Fibroblast of lung (primary cell): ENCODE results near the gene BPGM. TPM values are rescaled to one million over a fixed set of nuclear protein-coding genes. Genes with fewer than 3 reads are reported as not detected.

ENCODE experiments used
- DNase-seq, 2 donors: peaks; one replicate each; pipeline versions ENCODE4 v3.0.0 to v3.0.0-alpha.2; 2010; ENCODE audit warnings: low read depth in 2 of 2
- H2AFZ ChIP-seq: 2 replicates; pipeline ENCODE4 v1.5.1; 2012; ENCODE audit warnings: low read length, control low read depth, inconsistent platforms
- H3K27ac ChIP-seq: 2 replicates; pipeline ENCODE4 v1.5.1; 2011; ENCODE audit warnings: low read length, control low read depth; ENCODE audit not compliant: insufficient read depth
- H3K27me3 ChIP-seq: 2 replicates; pipeline ENCODE4 v1.5.1; 2011; ENCODE audit warnings: mild to moderate bottlenecking, low read length; ENCODE audit not compliant: control insufficient read depth, insufficient read depth
- H3K36me3 ChIP-seq: 2 replicates; pipeline ENCODE4 v1.5.1; 2011; ENCODE audit warnings: low read length; ENCODE audit not compliant: control insufficient read depth, insufficient read depth
- H3K4me1 ChIP-seq: 2 replicates; pipeline ENCODE4 v1.5.1; 2011; ENCODE audit warnings: low read length; ENCODE audit not compliant: control insufficient read depth, insufficient read depth; ENCODE audit errors: extremely low read depth
- H3K4me2 ChIP-seq: 2 replicates; pipeline ENCODE4 v1.5.1; 2011; ENCODE audit warnings: low read length, control low read depth; ENCODE audit not compliant: insufficient read depth; ENCODE audit errors: extremely low read depth
- H3K4me3 ChIP-seq, 4 experiments: fragments of 200-600 bp in 1 of 4; sonication (generic) in 1 of 4; replicated peaks in 1 of 4; 2 replicates each; pipeline ENCODE4 v1.5.1; 2011 to 2016; ENCODE audit warnings: low read length in 4 of 4, low read depth in 3 of 4, mild to moderate bottlenecking in 3 of 4, control low read depth in 2 of 4, inconsistent platforms in 1 of 4, mixed read lengths in 1 of 4; ENCODE audit not compliant: insufficient read depth in 1 of 4; ENCODE audit errors: control extremely low read depth in 1 of 4
- H3K79me2 ChIP-seq: 2 replicates; pipeline ENCODE4 v1.5.1; 2012; ENCODE audit warnings: mild to moderate bottlenecking, low read length, inconsistent platforms; ENCODE audit not compliant: control insufficient read depth, insufficient read depth
- H3K9ac ChIP-seq: 2 replicates; pipeline ENCODE4 v1.5.1; 2011; ENCODE audit warnings: mild to moderate bottlenecking, low read length, control low read depth; ENCODE audit not compliant: insufficient read depth
- H3K9me3 ChIP-seq: 2 replicates; pipeline ENCODE4 v1.5.1; 2012; ENCODE audit warnings: low read depth, low read length; ENCODE audit not compliant: control insufficient read depth, insufficient read depth
- H4K20me1 ChIP-seq: 2 replicates; pipeline ENCODE4 v1.5.1; 2011; ENCODE audit warnings: low read length; ENCODE audit not compliant: control insufficient read depth, insufficient read depth; ENCODE audit errors: extremely low read depth
- EZH2 ChIP-seq: IDR thresholded peaks from 2 replicates; pipeline ENCODE4 v1.5.1; 2012; ENCODE audit warnings: low read length, control low read depth, mild to moderate bottlenecking; ENCODE audit errors: missing control alignments
- polyA plus RNA-seq, 2 donors: library from polyadenylated mRNA; depleted of rRNA in 1 of 2; stranded (reverse) in 1 of 2; unstranded in 1 of 2; fragments of >200 nt; gene quantifications; 2 replicates each; pipeline ENCODE4 v1.2.1, GENCODE V29; 2011 to 2012; ENCODE audit warnings: missing spikeins in 1 of 2
- total RNA-seq: library from RNA; depleted of rRNA; stranded (reverse); fragments of >200 nt; gene quantifications from 2 replicates; pipeline ENCODE4 v1.2.1, GENCODE V29; 2014
- TF ChIP-seq, protein P1 (sequence below), 2 donors: IDR thresholded peaks in 1 of 2; conservative IDR thresholded peaks in 1 of 2; 1 replicate in 1 of 2; 2 replicates in 1 of 2; pipeline ENCODE4 v1.5.1; 2011 to 2012; ENCODE audit warnings: low read length in 2 of 2, control low read depth in 1 of 2, inconsistent platforms in 1 of 2, low read depth in 1 of 2, mild to moderate bottlenecking in 1 of 2

The BPGM gene
- total and polyA plus RNA-seq, 2 donors (not counting 1 experiment from before 2014, with no cell fraction given), result 25.8 to 29.7 TPM

DNA sequence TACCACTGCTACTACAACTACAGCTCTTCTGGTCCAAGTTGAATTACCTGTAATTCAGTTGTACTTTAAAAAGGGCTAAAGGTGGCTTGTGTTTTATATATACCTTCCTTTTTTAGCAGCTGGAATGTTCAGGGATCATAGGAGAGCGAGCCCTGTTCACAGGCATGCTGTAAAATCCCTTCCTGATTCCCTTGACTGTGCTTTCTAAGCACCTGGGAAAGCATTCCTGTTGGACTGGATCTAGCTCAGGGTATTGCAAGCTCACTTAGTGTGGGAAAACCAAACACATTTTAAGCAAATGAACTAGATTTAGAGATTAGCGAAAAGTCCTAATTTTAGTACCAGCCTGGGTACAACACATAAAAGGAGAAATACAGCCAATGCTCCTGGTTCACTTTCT is 31.5 kb downstream of the BPGM start:
- H3K4me1 ChIP-seq, result no peaks in the 10 kb centered on the region
- H3K27me3 ChIP-seq, result no peaks in the 10 kb centered on the region
- H3K9ac ChIP-seq, result no peak overlapping the region
- no peak overlapping the region for H3K4me3 ChIP-seq
- no peaks in the 10 kb centered on the region for H3K79me2 ChIP-seq
- H3K27ac ChIP-seq, result no peak overlapping the region
- no peak for DNase-seq
- H4K20me1 ChIP-seq, result no peaks in the 10 kb centered on the region
- TF ChIP-seq, protein P1, sequence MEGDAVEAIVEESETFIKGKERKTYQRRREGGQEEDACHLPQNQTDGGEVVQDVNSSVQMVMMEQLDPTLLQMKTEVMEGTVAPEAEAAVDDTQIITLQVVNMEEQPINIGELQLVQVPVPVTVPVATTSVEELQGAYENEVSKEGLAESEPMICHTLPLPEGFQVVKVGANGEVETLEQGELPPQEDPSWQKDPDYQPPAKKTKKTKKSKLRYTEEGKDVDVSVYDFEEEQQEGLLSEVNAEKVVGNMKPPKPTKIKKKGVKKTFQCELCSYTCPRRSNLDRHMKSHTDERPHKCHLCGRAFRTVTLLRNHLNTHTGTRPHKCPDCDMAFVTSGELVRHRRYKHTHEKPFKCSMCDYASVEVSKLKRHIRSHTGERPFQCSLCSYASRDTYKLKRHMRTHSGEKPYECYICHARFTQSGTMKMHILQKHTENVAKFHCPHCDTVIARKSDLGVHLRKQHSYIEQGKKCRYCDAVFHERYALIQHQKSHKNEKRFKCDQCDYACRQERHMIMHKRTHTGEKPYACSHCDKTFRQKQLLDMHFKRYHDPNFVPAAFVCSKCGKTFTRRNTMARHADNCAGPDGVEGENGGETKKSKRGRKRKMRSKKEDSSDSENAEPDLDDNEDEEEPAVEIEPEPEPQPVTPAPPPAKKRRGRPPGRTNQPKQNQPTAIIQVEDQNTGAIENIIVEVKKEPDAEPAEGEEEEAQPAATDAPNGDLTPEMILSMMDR (conservative IDR thresholded peaks at IDR 0.05 in 1 of 2, IDR thresholded peaks at IDR 0.05 in 1 of 2; ENCODE audit: low read depth in 1 of 2, low read length in 2 of 2), result no peak
- no peak for TF ChIP-seq EZH2
- no peak overlapping the region for H2AFZ ChIP-seq
- no peaks in the 10 kb centered on the region for H3K9me3 ChIP-seq
- no peaks in the 10 kb centered on the region for H3K36me3 ChIP-seq
- H3K4me2 ChIP-seq, result no peak overlapping the region

- no peak overlapping the region for H2AFZ ChIP-seq
- H3K79me2 ChIP-seq, result no peaks in the 10 kb centered on the region
- no peaks in the 10 kb centered on the region for H3K9me3 ChIP-seq
- H3K27ac ChIP-seq, result no peak overlapping the region
- no peak overlapping the region for H3K9ac ChIP-seq
- no peaks in the 10 kb centered on the region for H3K4me1 ChIP-seq
- no peak for DNase-seq
- no peak for TF ChIP-seq EZH2
- TF ChIP-seq, protein P1 (conservative IDR thresholded peaks at IDR 0.05 in 1 of 2, IDR thresholded peaks at IDR 0.05 in 1 of 2; ENCODE audit: low read depth in 1 of 2, low read length in 2 of 2), result no peak
- no peak overlapping the region for H3K4me2 ChIP-seq
- no peaks in the 10 kb centered on the region for H4K20me1 ChIP-seq
- no peaks in the 10 kb centered on the region for H3K27me3 ChIP-seq
- no peaks in the 10 kb centered on the region for H3K36me3 ChIP-seq
- no peak overlapping the region for H3K4me3 ChIP-seq
These were observed 32.4 kb downstream of the BPGM start for GRCh38 chr7:134679006-134679405.

DNA sequence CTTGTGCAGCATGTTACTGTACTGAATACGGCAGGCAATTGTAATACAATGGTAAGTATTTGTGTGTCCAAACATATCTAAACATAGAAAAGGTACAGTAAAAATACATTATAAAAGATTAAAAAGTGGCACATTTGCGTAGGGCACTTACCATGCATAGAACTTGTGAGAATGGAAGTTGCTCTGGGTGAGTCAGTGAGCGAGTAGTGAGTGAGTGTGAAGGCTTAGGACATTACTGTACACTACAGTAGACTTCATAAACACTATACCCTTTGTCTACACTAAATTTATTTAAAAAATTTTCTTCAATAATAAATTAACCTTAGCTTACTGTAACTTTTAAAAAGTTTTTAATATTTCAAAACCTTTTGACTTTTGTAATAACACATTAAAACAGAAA is 37.5 kb downstream of the BPGM start:
- no peak overlapping the region for H3K4me3 ChIP-seq
- no peaks in the 10 kb centered on the region for H3K79me2 ChIP-seq
- peak in 1 of 2 donors; percentile 50 for DNase-seq

More for the DNA sequence above, 37.5 kb downstream of the BPGM start:
- no peak overlapping the region for H3K4me2 ChIP-seq
- no peaks in the 10 kb centered on the region for H3K36me3 ChIP-seq
- H3K9me3 ChIP-seq, result no peaks in the 10 kb centered on the region
- no peak overlapping the region for H3K27ac ChIP-seq
- no peaks in the 10 kb centered on the region for H3K27me3 ChIP-seq
- H3K9ac ChIP-seq, result no peak overlapping the region
- H2AFZ ChIP-seq, result no peak overlapping the region
- TF ChIP-seq, protein P1 (conservative IDR thresholded peaks at IDR 0.05 in 1 of 2, IDR thresholded peaks at IDR 0.05 in 1 of 2; ENCODE audit: low read depth in 1 of 2, low read length in 2 of 2), result no peak
- no peak for TF ChIP-seq EZH2
- H4K20me1 ChIP-seq, result no peaks in the 10 kb centered on the region
- H3K4me1 ChIP-seq, result no peaks in the 10 kb centered on the region
